OCI-LY7 (cell line): ENCODE results near the gene RIMBP2. TPM values are rescaled to one million over a fixed set of nuclear protein-coding genes. Genes with fewer than 3 reads are reported as not detected.

ENCODE experiments used
- BruUV-seq: library from RNA; stranded (reverse); fragments of 400-500 nt; replicated peaks from 2 replicates; lab custom pipeline; 2021; lab: Mats Ljungman, UMichigan
- CTCF ChIA-PET: fragments of 300-600 bp; sonication (Branson Sonifier 250); formaldehyde crosslinking; loops from one replicate; lab custom pipeline; 2022; ENCODE audit warnings: antibody characterized with exemption; ENCODE audit not compliant: unreplicated experiment; lab: Charles Lee
- POLR2A ChIA-PET: fragments of 300-600 bp; sonication (Branson Sonifier 250); formaldehyde crosslinking; loops from one replicate; lab custom pipeline; 2022; ENCODE audit warnings: antibody characterized with exemption; lab: Charles Lee
- DNase-seq: peaks from one replicate; pipeline ENCODE4 v3.0.0-alpha.2; 2015; ENCODE audit warnings: low spot score
- H2AFZ ChIP-seq: fragments of 200-600 bp; sonication (generic), shearing (Covaris generic); 2 replicates; pipeline ENCODE4 v1.6.1; 2014; ENCODE audit warnings: mild to moderate bottlenecking, antibody characterized with exemption, low read length, moderate library complexity
- H3K27ac ChIP-seq: fragments of 200-600 bp; sonication (generic); 2 replicates; pipeline ENCODE4 v1.5.1; 2014; ENCODE audit warnings: mixed run types, low read depth, mild to moderate bottlenecking, moderate library complexity, low read length, inconsistent platforms; ENCODE audit not compliant: poor library complexity, severe bottlenecking
- H3K36me3 ChIP-seq: fragments of 200-600 bp; sonication (generic); 2 replicates; pipeline ENCODE4 v1.6.1; 2014; ENCODE audit warnings: mild to moderate bottlenecking, antibody characterized with exemption, low read length, moderate library complexity, mixed read lengths; ENCODE audit not compliant: insufficient read depth
- H3K4me1 ChIP-seq: fragments of 200-600 bp; sonication (generic); 2 replicates; pipeline ENCODE4 v1.5.1; 2014; ENCODE audit warnings: mild to moderate bottlenecking, low read length; ENCODE audit not compliant: insufficient read depth, poor library complexity, severe bottlenecking
- H3K4me2 ChIP-seq: fragments of 200-600 bp; sonication (generic); 2 replicates; pipeline ENCODE4 v1.6.1; 2014; ENCODE audit warnings: mild to moderate bottlenecking, low read length
- H3K4me3 ChIP-seq: fragments of 200-600 bp; sonication (generic); 2 replicates; pipeline ENCODE4 v1.5.1; 2014; ENCODE audit warnings: mild to moderate bottlenecking, low read depth, low read length; ENCODE audit not compliant: poor library complexity, severe bottlenecking
- H3K79me2 ChIP-seq: fragments of 200-600 bp; sonication (generic); 2 replicates; pipeline ENCODE4 v1.6.1; 2016; ENCODE audit warnings: low read depth, mild to moderate bottlenecking, low read length, moderate library complexity, mixed read lengths; ENCODE audit not compliant: insufficient read depth
- H3K9me2 ChIP-seq: fragments of 200-600 bp; sonication (generic); 2 replicates; pipeline ENCODE4 v1.6.1; 2016; ENCODE audit warnings: mild to moderate bottlenecking, low read length, mixed read lengths; ENCODE audit not compliant: insufficient read depth
- H3K9me3 ChIP-seq: fragments of 200-600 bp; sonication (generic); 2 replicates; pipeline ENCODE4 v1.6.1; 2014; ENCODE audit warnings: mild to moderate bottlenecking, mixed run types, low read length, mixed read lengths
- H4K20me1 ChIP-seq: fragments of 200-600 bp; sonication (generic); 2 replicates; pipeline ENCODE4 v1.6.1; 2014; ENCODE audit warnings: mild to moderate bottlenecking, antibody characterized with exemption, low read length, moderate library complexity, mixed read lengths; ENCODE audit not compliant: insufficient read depth
- CTCF ChIP-seq: fragments of 200-600 bp; sonication (generic); conservative IDR thresholded peaks from 2 replicates; pipeline ENCODE4 v1.5.1; 2014; ENCODE audit warnings: mild to moderate bottlenecking, antibody characterized with exemption, low read length, moderate library complexity, mixed read lengths
- EZH2phosphoT487 ChIP-seq: fragments of 200-600 bp; sonication (generic); IDR thresholded peaks from 2 replicates; pipeline ENCODE4 v1.6.1; 2018; ENCODE audit warnings: low read depth, borderline replicate concordance, mild to moderate bottlenecking, mixed run types, antibody characterized with exemption, low read length, moderate library complexity, mixed read lengths
- intact Hi-C: fragments of 100-400 bp; cut with micrococcal nuclease; formaldehyde crosslinking; loops from one replicate; pipeline ENCODE4 v1.10.0; 2022; ENCODE audit not compliant: unreplicated experiment
- total RNA-seq, 2 experiments: library from RNA; depleted of rRNA in 1 of 2; stranded (reverse); fragments of >200 nt in 1 of 2; shearing (Covaris generic) in 1 of 2; gene quantifications; 2 replicates each; pipeline ENCODE4 v1.2.3, GENCODE V29; 2014 to 2022

Gene RIMBP2
- total RNA-seq, 2 experiments from 2014 or later, result not detected

DNA sequence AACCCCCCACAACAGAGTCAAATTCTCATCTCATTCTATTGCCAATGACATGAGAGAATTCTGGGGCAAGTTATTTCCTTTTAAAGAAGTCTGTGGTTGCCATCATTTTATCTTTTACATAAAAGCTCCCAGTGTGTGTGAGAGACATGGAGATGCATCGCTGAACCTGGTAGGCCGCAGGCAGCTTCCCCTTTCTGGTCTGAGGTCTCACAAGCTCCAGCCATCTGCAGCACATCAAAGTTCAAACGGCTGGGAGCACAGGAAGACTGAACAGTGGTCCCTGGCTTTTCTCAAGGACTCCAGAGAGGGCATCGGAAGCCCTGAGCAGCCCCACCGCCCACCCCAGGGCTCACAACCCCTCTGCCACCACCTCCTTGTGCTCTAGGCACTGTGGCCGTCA lies 141.7 kb downstream of the RIMBP2 start:
- Histone ChIP-seq H3K4me3 (no peak overlapping the region), H3K4me2 (no peak overlapping the region), H2AFZ (no peak overlapping the region), H3K9me3 (no peaks in the 10 kb centered on the region), H4K20me1 (no peaks in the 10 kb centered on the region), H3K27ac (no peak overlapping the region), H3K79me2 (no peaks in the 10 kb centered on the region), H3K9me2 (no peaks in the 10 kb centered on the region), H3K36me3 (no peaks in the 10 kb centered on the region), H3K4me1 (no peaks in the 10 kb centered on the region)
- DNase-seq, result no peak
- BruUV-seq, result no TSS peak
- TF ChIP-seq CTCF (no peak), EZH2phosphoT487 (no peak)
- intact Hi-C loops, result no loop called here
- POLR2A ChIA-PET, result no interaction called here
- CTCF ChIA-PET, result no interaction called here

GRCh38 chr12:130573766-130574165 lies 142.3 kb downstream of the RIMBP2 start:
- TF ChIP-seq EZH2phosphoT487 (no peak), CTCF (no peak)
- POLR2A ChIA-PET, result interaction anchor here (0.6 kb wide), 1 partner anchor 209 kb away, joined by 3 read pairs; no protein-coding TSS in a partner anchor
- no peaks in the 10 kb centered on the region for H4K20me1 ChIP-seq

GRCh38 chr12:130573235-130573634 lies 142.9 kb downstream of the RIMBP2 start:
- BruUV-seq, result no TSS peak
- no peaks in the 10 kb centered on the region for H3K9me3 ChIP-seq

More at GRCh38 chr12:130573766-130574165, 142.3 kb downstream of the RIMBP2 start:
- Histone ChIP-seq H3K4me2 (no peak overlapping the region), H3K9me3 (no peaks in the 10 kb centered on the region), H3K9me2 (no peaks in the 10 kb centered on the region), H3K4me1 (no peaks in the 10 kb centered on the region), H2AFZ (no peak overlapping the region), H3K27ac (no peak overlapping the region), H3K4me3 (no peak overlapping the region), H3K79me2 (no peaks in the 10 kb centered on the region), H3K36me3 (no peaks in the 10 kb centered on the region)
- no peak for DNase-seq
- intact Hi-C loops, result no loop called here
- BruUV-seq, result no TSS peak
- CTCF ChIA-PET, result no interaction called here

More at GRCh38 chr12:130573235-130573634, 142.9 kb downstream of the RIMBP2 start:
- no peaks in the 10 kb centered on the region for H3K79me2 ChIP-seq
- H3K9me2 ChIP-seq, result no peaks in the 10 kb centered on the region
- no peak overlapping the region for H3K27ac ChIP-seq
- no peak overlapping the region for H3K4me2 ChIP-seq
- ChIA-PET POLR2A (no interaction called here), CTCF (no interaction called here)
- no peak for DNase-seq
- H2AFZ ChIP-seq, result no peak overlapping the region
- no peaks in the 10 kb centered on the region for H3K36me3 ChIP-seq
- no peaks in the 10 kb centered on the region for H3K4me1 ChIP-seq
- TF ChIP-seq EZH2phosphoT487 (no peak), CTCF (no peak)
- no peak overlapping the region for H3K4me3 ChIP-seq
- intact Hi-C loops, result no loop called here
- no peaks in the 10 kb centered on the region for H4K20me1 ChIP-seq
